Osteocyte (in vitro differentiated cells): ENCODE results near the gene TLR9. TPM values are rescaled to one million over a fixed set of nuclear protein-coding genes. Genes with fewer than 3 reads are reported as not detected.

Experiments
- DNase-seq: peaks from one replicate; pipeline ENCODE4 v3.0.0; 2021; ENCODE audit warnings: mixed read lengths; ENCODE audit not compliant: unreplicated experiment; ENCODE audit errors: extremely low spot score
- H3K27ac Mint-ChIP-seq: one replicate; pipeline ENCODE4 v1.8.0; 2021; ENCODE audit warnings: mild to moderate bottlenecking, mixed read lengths; ENCODE audit not compliant: unreplicated experiment
- H3K27me3 Mint-ChIP-seq: one replicate; pipeline ENCODE4 v1.8.0; 2021; ENCODE audit warnings: mixed read lengths; ENCODE audit not compliant: unreplicated experiment
- H3K36me3 Mint-ChIP-seq: one replicate; pipeline ENCODE4 v1.8.0; 2021; ENCODE audit warnings: mixed read lengths; ENCODE audit not compliant: unreplicated experiment
- H3K4me1 Mint-ChIP-seq: one replicate; pipeline ENCODE4 v1.8.0; 2021; ENCODE audit warnings: mixed read lengths; ENCODE audit not compliant: unreplicated experiment
- H3K4me3 Mint-ChIP-seq: one replicate; pipeline ENCODE4 v1.8.0; 2021; ENCODE audit warnings: mild to moderate bottlenecking, moderate library complexity, mixed read lengths; ENCODE audit not compliant: unreplicated experiment
- H3K9me3 Mint-ChIP-seq: one replicate; pipeline ENCODE4 v1.8.0; 2021; ENCODE audit warnings: mixed read lengths; ENCODE audit not compliant: unreplicated experiment
- CTCF ChIP-seq: fragments of 200-600 bp; sonication (generic); IDR thresholded peaks from 2 replicates; pipeline ENCODE4 v1.5.0; 2021; ENCODE audit warnings: antibody characterized with exemption, mild to moderate bottlenecking, moderate library complexity
- total RNA-seq: library from RNA; stranded (reverse); gene quantifications from 2 replicates; pipeline ENCODE4 v1.2.1, GENCODE V29; 2021

The TLR9 gene
- total RNA-seq, 1 donor from 2014 or later: not detected

- no peaks in the 10 kb centered on the region for H3K27me3 Mint-ChIP-seq
- TF ChIP-seq CTCF: no peak
- no peak overlapping the region for H3K4me3 Mint-ChIP-seq
- no peaks in the 10 kb centered on the region for H3K9me3 Mint-ChIP-seq
- no peak for DNase-seq
- H3K27ac Mint-ChIP-seq: no peak overlapping the region
- H3K4me1 Mint-ChIP-seq: peaks cover 17% of the 10 kb centered on the region
- H3K36me3 Mint-ChIP-seq: peaks cover 49% of the 10 kb centered on the region
Observed at GRCh38 chr3:52202384-52203077, 22.9 kb downstream of the TLR9 start.

GRCh38 chr3:52200981-52201679 is 24.3 kb downstream of the TLR9 start:
- Mint-ChIP-seq H3K27ac (no peak overlapping the region), H3K36me3 (peaks cover 39% of the 10 kb centered on the region), H3K9me3 (no peaks in the 10 kb centered on the region), H3K4me1 (peaks cover 22% of the 10 kb centered on the region), H3K27me3 (no peaks in the 10 kb centered on the region), H3K4me3 (no peak overlapping the region)
- DNase-seq: no peak
- no peak for TF ChIP-seq CTCF

GRCh38 chr3:52198643-52199608 is 26.5 kb downstream of the TLR9 start:
- peak overlapping the region; percentile 88 for H3K27ac Mint-ChIP-seq
- no peak for TF ChIP-seq CTCF
- H3K4me1 Mint-ChIP-seq: peaks cover 22% of the 10 kb centered on the region
- peak overlapping the region; percentile 98 for H3K4me3 Mint-ChIP-seq
- H3K27me3 Mint-ChIP-seq: no peaks in the 10 kb centered on the region
- DNase-seq: no peak
- no peaks in the 10 kb centered on the region for H3K9me3 Mint-ChIP-seq
- peaks cover 20% of the 10 kb centered on the region for H3K36me3 Mint-ChIP-seq

- Mint-ChIP-seq H3K4me3 (peak within 1 kb of the TSS; percentile 98), H3K27ac (peak within 1 kb of the TSS; percentile 88), H3K4me1 (peaks cover 24% of the 10 kb centered on the region), H3K27me3 (no peaks in the 10 kb centered on the region), H3K9me3 (no peaks in the 10 kb centered on the region), H3K36me3 (peaks cover 14% of the 10 kb centered on the region)
- peak; percentile 98 for DNase-seq
- TF ChIP-seq CTCF: no peak
Observed at GRCh38 chr3:52197842-52198625, 27.4 kb downstream of the TLR9 start, which contains the start of gene ALAS1. TSS of gene ALAS1 (plus strand) at chr3:52198160. CDS start at chr3:52199242, 1,082 bp downstream.
